Dermis blood vessel endothelial cell (primary cell): ENCODE data around the gene LRRTM3. TPM values are rescaled to one million over a fixed set of nuclear protein-coding genes. Genes with fewer than 3 reads are reported as not detected.

Experiments
- DNase-seq: peaks from one replicate; pipeline ENCODE4 v3.0.0; 2010
- total RNA-seq: library from RNA; depleted of rRNA; stranded (reverse); fragments of >200 nt; gene quantifications from 2 replicates; pipeline ENCODE4 v1.2.3, GENCODE V29; 2014

The LRRTM3 gene
- total RNA-seq, 1 donor from 2014 or later, result not detected

DNA sequence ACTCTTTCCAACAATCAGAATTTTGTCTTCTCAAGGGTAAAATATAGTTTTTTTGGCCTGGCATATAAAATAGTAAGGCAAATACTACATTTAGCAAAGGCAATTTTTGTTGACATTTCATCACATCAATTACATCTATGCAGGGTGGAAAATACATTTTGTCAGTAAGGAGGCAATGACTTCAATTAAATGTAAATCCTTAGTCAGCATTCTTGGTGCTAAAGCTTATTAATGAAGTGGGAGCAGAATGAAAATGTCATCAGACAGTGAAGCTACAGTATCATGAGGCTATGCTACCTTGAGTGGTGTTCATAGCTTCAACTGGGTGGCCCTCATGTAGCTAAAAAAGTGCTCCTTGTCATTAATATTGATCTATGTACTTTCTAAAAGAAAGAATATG, 8.9 kb downstream of the LRRTM3 start:
- DNase-seq, result no peak

DNA sequence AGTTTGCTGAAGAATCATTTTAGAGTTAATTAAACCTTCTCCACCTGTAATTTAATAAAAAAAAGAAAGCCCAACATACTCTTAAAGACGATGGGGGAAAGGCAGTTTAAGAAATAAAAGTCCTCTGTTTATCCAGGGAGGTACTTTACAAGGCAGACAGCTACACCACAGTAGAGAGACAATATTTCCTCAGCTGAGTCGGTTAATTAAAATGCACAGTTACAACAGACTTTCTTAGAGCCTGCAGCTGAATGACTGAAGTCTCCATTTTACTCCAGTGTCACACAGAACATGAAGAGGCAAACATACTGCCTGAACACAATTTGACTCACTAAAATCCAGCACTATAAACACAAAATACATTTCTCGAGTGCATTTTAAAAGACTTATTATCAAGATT, 15.1 kb downstream of the LRRTM3 start:
- DNase-seq, result no peak

DNA sequence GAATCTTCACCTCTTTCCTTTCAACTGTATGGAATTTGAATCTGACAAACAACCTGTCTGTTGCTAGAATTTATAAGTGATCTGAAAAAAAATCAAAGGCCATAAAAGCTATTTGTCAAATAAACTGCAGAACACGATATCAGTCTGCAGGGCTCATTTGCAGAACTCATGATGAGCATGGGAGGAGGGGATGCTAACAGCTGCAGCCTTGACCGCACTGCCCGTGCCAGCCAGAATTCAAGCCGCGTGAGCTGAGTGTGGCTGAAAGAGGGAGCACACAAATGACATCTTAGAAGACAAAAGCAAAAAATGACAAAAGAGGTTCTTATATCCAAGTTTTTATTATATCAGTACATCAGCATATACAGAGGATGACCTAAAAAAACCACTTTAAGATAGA, 15.7 kb downstream of the LRRTM3 start:
- DNase-seq, result no peak

DNA sequence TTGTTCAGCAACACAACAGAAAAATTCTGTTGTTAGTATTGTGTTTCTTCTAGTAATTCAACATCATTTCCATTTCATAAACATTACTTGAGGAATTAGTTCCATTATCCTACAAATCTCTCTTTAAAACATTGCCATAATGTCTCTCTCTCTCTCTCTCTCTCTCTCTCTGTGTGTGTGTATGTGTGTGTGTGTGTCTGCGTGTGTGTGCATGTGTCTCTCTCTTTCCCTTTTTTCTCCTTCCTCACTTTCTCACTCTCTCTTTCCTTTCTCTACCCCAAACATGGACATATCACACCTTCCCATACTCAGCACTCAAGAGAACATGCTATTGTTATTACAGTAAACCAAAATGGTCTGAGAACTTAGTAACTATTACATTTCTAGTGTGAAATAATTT, 16.6 kb downstream of the LRRTM3 start:
- DNase-seq, result no peak

DNA sequence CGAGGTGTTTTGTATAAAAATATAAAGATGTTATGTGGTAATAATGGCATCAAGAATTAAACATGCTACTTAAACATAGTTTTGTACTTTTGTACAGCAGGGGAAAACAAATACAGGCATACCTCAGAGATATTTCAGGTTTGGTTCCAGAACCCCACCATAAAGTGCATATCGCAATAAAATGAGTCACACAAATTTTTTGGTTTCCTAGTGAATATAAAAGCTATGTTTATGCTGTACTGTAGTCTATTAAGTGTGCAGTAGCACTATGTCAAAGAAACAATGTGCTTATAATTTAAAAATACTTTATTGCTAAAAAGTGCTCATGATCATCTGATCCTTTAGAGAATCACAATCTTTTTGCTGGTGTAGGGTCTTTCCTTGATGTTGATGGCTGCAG, 17.8 kb downstream of the LRRTM3 start:
- no peak for DNase-seq

DNA sequence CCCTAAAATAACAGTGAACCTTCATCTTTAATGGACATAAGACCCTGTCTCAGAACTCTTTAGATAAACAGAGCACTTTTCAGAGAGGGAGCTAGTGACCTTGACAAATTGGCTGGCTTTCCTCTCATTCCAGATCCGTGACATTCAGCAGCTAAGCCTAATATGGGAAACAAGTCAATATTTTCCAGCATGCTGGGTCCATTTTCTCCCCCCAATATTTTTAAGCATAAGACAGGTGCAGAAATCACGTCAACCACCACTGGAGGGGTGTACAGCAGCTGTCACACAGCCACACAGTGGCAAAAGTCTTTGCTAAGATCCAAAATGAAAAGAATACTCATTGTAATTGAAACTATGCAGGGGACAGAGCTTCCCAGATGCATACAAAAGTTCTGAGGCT, 26.1 kb downstream of the LRRTM3 start:
- no peak for DNase-seq

DNA sequence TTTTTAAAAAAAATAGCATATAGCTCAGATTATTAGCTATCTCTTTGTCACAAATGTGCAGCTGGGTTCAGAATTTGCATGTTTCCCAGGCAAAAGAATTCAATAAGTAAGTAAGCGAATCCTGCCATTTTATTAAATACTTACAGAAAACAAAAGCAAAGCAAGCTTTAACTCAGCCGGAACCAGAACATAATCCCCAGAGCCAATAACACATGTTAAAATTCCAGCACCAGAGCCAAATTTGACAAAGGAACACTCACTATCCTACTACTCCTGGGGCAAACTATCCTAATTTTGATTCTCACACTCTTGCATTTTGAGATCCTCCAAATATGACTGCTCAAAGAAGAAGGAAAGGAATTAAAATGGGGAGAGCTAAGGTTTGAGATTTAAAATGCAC, 32.6 kb downstream of the LRRTM3 start:
- DNase-seq, result no peak

DNA sequence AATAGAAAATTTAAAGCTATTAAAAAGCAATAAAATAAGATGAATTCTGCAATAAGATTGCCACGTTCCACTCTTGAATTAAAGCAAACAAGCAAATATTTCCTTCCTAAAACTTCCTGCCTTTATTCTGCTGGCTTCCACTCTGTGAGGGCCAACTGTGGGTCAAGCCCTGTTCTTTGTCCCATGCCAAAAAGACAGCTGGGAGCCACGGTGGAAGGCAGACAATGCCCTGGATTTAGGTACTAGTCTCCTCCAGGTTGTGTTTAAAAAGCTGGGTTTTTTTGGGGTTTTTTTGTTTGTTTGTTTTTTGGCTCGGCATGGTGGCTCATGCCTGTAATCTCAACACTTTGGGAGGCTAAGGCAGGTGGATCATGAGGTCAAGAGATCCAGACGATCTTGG, 39.1 kb downstream of the LRRTM3 start:
- DNase-seq, result no peak

DNA sequence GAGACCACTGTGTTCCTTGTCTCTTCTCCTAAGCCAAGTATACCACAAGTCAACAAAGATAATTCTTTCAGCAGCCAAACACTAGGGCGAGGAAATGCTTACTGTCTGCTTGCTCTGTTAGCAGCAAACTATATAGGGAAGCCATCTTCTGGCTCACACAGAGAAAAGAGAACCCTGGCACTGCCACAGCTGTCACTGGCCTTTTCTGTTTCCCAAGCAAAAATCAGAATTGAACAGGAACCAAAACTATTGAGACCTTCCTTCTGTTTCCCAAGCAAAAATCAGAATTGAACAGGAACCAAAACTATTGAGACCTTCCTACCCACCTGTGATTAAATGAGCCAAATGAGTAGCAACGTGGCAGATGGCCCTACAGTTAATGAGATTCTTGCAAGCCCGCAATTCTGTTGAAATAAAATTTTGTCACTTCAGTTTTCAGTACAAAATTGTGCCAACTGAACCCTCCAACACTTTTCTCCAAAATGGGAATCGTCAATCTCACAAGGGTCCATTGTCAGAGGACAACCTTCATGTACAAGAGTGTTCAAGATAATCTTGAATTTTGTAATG, 54.5 kb downstream of the LRRTM3 start:
- DNase-seq, result no peak

DNA sequence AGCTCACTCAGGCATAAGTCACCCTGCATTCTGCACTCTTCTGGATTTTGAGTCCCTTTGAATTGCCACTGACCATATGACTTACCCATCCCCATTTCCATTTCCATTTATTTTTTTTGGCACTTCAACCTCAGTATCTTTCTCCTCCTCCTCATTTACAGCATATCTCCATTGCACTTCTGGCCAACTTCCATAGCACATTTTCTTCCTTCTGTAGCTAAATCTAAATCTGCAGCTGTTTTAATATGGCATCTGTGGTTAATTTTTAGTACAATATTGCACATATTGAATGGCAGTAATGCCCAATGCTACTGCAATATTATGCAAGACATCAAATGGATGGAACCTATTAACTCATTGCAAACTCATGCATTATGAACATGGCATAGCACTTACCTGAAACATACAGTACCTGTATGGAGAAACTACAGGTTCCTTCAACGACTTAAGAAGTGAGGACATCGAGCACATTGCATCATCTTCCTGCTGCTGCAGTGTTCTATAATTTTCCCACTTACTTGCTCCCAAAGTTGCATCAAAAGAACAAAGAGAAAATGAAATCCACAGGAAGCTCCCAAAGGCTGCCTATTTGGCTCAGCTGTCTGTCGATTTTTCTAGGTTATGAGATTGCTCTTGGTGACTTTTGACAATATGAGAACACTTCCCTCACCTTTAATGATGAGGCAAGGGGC, 55.7 kb downstream of the LRRTM3 start:
- DNase-seq, result no peak

DNA sequence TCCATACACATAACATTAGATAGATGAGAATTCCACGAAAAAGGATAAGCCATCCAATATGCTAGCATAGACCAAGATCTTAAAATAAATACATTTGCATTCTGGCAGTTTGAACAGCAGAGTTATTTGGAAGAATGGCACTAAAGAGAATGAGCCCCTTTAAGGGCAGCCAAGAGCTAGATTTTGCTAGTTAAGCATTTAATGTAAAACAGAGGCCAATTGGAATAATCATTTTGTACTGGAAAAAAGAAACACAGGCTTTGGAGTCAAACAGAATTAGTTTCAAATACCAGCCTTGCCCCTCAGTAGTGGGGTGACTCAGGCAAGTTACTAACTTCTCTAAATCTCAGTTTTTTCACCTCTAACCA, 56.2 kb downstream of the LRRTM3 start:
- no peak for DNase-seq

DNA sequence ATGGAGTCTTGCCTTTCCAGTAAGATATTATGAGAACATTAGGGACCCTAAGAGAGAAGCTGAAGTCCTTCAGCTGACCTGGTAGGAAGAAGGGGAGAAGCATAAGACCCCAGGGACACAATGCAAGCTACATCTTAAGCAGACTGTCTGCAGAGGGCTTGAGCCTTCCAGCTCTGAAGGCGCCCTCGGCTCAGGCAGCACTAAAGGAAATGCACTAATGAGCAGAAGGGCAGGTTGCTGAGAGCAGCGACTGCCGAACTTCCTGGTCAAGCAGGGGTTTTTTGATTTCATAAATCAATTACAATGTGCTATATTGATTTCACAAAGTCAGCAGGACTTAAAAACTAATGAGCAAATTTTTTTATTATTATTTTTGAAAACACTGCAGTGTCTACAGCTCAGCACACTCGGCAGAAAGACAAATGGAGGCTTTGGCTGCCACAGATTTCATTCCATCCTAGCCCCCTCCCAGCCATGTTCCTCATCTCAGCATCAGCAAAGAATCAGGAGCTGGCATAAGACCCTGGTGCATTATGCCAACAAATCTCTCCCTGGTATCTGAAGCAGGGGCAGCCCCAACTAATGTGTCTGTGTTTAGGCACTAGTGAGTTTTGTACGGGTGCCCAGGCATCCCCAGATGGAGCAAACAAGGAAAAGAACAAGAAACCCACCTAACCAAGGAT, 57.1 kb downstream of the LRRTM3 start:
- no peak for DNase-seq

DNA sequence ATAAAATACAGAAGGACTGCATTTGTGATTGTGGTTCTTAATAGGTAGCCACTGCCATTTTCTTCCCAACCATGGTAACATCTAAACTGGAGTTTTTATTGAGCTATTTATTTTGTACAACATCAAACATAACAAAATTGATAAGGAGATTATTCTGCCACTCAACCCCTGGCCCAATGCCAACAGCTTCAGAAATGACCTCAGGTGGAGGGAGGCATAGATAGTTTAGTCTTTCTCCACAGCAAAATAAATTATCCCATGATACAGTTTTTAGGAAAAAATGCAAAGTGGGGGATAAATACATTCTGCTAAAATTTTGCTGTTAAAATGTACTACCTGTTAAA, 57.6 kb downstream of the LRRTM3 start:
- no peak for DNase-seq

DNA sequence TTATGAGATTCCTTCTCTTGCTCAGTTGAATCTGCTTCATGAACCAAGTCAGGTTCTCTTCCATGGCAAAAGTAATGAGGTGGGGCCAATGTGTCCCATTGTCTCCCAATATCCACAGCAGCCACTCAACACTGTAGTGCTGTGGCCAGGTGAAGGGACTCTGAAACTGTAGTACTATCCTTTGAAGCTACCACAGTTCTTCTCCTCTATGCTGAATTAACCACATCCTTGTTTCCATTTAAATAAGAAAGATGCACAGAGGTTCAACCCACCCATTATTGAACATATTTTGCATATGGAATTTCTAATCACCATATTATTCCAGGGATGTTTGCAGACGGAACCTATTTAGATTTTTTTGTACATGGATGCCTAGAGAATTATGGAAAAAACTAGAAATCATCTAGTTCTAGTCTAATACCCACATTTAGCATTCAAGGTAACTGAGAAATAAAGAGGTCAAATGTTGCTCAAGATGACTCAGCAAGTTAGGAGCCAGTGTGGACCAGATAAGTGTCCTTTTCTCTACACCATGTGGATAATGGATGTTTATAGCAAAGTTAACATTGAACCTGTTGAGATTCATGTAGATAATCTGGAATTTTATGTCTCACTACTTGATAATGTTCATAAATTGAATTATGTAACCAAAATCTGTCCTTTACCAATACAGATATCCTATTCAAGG, 64.5 kb downstream of the LRRTM3 start:
- no peak for DNase-seq

DNA sequence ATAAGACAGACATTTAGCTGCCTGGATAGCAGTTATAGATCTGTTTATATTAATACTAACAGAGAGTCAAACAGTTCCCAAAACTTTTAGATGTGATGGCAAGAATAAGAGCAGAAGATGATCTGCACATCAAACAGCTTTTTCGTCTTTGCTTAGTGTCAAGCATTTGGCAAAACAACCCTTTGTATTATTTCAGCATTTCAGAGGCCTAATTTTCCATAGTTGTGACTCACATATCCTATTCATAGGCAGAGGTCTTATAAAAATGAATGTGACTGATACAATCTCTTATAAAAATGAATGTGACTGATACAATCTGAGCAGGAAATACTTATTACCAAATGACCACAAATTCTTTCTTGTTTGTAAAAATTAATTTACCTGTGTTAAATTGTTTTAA, 71.2 kb downstream of the LRRTM3 start:
- no peak for DNase-seq

DNA sequence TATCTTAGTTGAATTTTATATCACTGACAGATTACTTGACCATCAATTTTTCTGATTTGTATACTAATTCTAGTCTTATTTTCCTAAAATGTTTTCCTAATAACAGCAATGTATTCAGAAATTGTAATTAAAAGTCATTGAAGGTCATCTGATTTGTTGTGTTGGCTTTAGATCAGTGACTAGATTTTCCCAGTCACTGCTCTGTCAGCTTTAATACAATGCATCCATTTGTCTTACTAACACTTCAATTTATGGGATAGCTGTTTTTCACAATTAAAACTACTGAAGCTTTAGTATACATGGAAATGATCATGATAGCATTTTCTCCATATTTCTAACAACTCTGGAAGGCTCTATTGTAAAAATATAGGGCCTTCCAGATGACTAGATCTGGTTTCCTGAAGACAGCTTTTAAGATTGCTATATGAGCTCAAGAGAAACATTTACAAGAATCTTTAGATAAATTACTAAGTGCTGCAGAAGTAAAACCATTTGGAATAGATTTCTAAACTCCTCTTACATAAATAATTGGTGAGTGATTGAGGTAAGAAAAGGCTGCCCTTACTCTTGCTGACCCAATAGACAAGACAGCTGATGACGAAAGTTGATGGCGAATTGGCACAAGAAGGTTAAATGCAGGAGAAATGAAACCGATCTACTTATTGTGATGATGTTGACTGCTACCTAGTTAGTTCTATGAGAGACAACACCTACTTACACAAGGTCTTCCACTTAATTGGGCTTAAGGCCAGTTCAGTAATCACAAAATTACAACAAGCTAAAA, 74.1 kb downstream of the LRRTM3 start:
- no peak for DNase-seq

DNA sequence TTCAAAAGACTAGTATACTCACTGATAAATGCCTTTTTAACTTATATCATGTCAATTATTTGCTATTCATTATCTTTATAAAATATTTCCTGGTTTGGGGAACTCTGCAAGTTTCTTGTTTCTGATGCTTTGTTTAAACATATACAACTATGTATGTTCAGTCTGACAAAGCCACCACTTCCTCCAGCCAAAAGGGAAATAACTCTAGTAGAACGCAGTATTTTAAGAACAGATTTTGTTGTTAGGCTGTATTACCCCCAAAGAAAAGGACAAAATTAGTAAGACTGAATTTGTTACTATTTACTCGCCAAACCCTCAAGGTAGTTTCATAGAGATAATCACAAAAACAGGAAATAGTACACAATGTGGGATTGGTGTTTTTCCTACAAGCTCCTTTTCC, 78.9 kb downstream of the LRRTM3 start:
- DNase-seq, result no peak

DNA sequence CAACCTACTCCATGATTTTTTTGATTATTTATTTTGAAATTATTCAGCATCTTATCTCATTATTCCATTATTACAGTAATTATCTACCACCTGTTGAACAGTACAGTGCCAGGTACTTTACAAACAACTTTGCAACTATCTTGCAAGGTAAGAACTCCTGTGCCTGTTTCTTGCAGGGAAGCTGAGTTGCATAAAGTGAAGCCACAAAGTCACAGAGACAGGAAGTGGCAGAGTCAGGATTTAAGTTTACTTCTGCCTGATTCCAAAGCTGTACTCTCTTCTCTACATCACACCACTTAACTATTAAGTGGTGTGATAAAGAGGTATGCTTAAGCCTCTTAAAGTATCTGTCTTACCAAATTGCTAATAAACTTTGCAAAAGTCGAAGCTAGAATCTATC, 80.1 kb downstream of the LRRTM3 start:
- no peak for DNase-seq

DNA sequence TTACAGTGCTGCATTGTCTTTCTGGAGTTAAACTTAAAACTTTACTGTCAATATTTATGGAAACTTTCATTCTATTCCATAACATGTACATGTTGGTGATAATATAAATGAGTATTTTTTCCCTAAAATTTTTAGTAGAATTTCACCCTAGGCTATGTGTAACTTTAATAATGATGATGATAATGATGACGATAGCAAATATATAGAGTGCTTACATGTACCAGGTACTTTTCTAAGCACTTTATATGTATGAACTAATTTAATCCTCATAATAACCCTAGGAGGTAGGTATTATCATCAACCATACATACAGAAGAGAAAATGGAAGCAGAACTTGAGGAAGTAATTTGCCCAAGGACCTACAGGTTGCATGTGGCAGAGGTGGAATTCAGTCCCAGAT, 85.6 kb downstream of the LRRTM3 start:
- no peak for DNase-seq

DNA sequence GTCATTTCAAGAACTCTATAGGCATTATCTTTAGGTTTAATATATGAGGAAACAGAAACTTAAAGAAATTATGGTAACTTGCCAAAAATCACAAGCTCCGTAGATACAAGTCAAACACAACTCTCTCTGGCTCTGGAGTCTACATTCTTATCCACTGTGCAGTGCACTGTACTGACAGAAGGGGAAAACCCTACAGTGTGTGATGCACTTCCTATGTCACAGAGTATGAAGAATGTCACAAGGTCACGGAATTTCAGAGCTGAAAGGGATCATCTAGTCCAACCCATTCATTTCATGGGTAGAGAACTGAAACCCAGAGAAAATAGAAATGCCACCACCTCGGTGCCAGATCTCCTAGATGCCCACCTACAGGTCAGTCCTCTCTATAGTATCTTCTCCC, 86.1 kb downstream of the LRRTM3 start:
- DNase-seq, result no peak

DNA sequence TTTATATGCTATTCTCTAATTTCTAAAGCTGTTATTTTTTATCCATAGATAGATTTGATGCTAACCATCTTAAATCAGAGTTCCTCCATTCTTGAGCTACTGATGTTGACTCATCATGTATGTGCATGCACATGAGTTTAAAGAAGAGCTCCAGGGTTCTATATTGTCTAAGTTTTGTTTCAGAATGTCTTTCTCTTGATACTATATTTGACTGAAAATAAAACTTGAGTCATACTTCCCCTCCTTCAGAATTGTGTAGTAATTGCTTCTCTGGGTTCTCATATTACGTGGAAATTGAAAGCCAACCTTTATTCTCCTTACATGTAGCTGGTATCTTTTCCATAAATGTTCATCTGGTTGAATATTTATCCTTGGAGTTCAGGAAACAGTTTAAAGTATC, 89.4 kb downstream of the LRRTM3 start:
- DNase-seq, result no peak

DNA sequence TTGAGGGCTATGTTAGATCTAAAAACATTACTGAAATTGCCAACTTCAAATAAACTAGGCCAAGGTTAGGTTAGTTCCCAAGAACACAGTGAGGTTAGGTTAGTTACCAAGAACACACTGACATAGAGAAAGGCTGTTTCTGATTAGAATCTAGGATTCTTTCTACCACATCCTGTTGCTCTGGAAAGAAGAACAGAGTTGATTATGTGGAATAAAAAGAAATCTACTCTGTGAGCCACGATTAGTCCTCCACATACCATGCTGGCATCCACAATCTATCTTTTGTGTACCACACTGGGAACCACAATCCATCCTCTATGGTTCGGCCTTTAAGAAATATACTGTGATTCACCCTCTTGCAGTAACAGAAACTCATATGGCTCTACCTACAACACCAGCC, 91.4 kb downstream of the LRRTM3 start:
- DNase-seq, result no peak

DNA sequence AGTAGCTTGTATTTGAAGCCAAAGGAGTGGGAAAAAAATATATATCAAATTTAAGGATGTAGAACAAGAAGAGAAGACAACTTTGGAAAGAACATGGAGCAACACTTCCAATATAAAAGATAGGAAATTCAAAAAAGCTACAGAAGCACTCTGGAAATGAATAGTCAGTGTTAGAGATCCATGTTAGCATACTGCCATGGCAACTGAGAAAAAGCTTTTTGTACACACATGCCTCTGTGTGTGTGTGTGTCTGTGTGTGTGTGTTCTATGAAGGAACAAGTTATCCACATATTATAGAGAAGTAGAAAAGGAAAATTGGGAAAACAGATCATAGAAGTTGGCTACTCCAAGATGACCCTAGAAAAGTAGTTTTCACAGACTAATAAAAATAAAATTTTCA, 96.3 kb downstream of the LRRTM3 start:
- DNase-seq, result no peak
